Liver (tissue), 9 donors: ENCODE results near the gene SLC25A10. TPM values are rescaled to one million over a fixed set of nuclear protein-coding genes. Genes with fewer than 3 reads are reported as not detected.

Source experiments
- DNase-seq: peaks from one replicate; pipeline ENCODE4 v3.0.0-alpha.2; 2017; ENCODE audit warnings: low spot score
- H3K27ac ChIP-seq, 2 donors: one replicate each; pipeline ENCODE4 v1.7.0; 2013; ENCODE audit warnings: inconsistent platforms in 2 of 2, low read length in 2 of 2, control low read depth in 1 of 2, low read depth in 1 of 2, mild to moderate bottlenecking in 1 of 2
- H3K27me3 ChIP-seq, 4 donors: one replicate each; pipeline versions ENCODE4 v1.6.1 to v1.7.0; 2013; ENCODE audit warnings: low read length in 3 of 4, inconsistent platforms in 1 of 4, mild to moderate bottlenecking in 1 of 4, moderate library complexity in 1 of 4; ENCODE audit not compliant: control insufficient read depth in 4 of 4, insufficient read depth in 4 of 4
- H3K36me3 ChIP-seq, 4 donors: one replicate each; pipeline versions ENCODE4 v1.6.1 to v1.7.0; 2013; ENCODE audit warnings: low read length in 3 of 4, mild to moderate bottlenecking in 3 of 4, low read depth in 1 of 4, moderate library complexity in 1 of 4; ENCODE audit not compliant: control insufficient read depth in 4 of 4, insufficient read depth in 3 of 4
- H3K4me1 ChIP-seq, 4 donors: one replicate each; pipeline versions ENCODE4 v1.6.1 to v1.7.0; 2013; ENCODE audit warnings: low read length in 3 of 4, mild to moderate bottlenecking in 3 of 4, moderate library complexity in 1 of 4; ENCODE audit not compliant: control insufficient read depth in 4 of 4, insufficient read depth in 4 of 4
- H3K4me3 ChIP-seq, 3 donors: one replicate each; pipeline versions ENCODE4 v1.6.1 to v1.7.0; 2013; ENCODE audit warnings: low read length in 3 of 3, control low read depth in 1 of 3, low read depth in 1 of 3, mild to moderate bottlenecking in 1 of 3
- H3K9ac ChIP-seq, 2 donors: one replicate each; pipeline ENCODE4 v1.7.0; 2013; ENCODE audit warnings: low read length in 2 of 2, mild to moderate bottlenecking in 2 of 2, moderate library complexity in 2 of 2, control low read depth in 1 of 2, low read depth in 1 of 2
- H3K9me3 ChIP-seq, 4 donors: one replicate each; pipeline versions ENCODE4 v1.6.1 to v1.7.0; 2013; ENCODE audit warnings: low read length in 3 of 4; ENCODE audit not compliant: control insufficient read depth in 4 of 4
- ATF3 ChIP-seq: IDR thresholded peaks from 2 replicates; pipeline ENCODE4 v1.6.1; 2016; ENCODE audit warnings: antibody characterized with exemption
- EGR1 ChIP-seq, 2 donors: IDR thresholded peaks; 2 replicates each; pipeline ENCODE4 v1.6.1; 2016 to 2018; ENCODE audit warnings: antibody characterized with exemption in 2 of 2, low read depth in 2 of 2
- FOXA1 ChIP-seq: IDR thresholded peaks from 2 replicates; pipeline ENCODE4 v1.6.1; 2016; ENCODE audit warnings: antibody characterized with exemption
- FOXA2 ChIP-seq: IDR thresholded peaks from 2 replicates; pipeline ENCODE4 v1.6.1; 2016; ENCODE audit warnings: antibody characterized with exemption
- GABPA ChIP-seq, 2 donors: IDR thresholded peaks in 1 of 2; conservative IDR thresholded peaks in 1 of 2; 2 replicates each; pipeline ENCODE4 v1.6.1; 2016; ENCODE audit warnings: antibody characterized with exemption in 2 of 2, mild to moderate bottlenecking in 1 of 2, moderate library complexity in 1 of 2
- HNF4A ChIP-seq, 2 donors: conservative IDR thresholded peaks; 2 replicates each; pipeline ENCODE4 v1.6.1; 2016; ENCODE audit warnings: antibody characterized with exemption in 2 of 2, mild to moderate bottlenecking in 2 of 2
- HNF4G ChIP-seq: IDR thresholded peaks from 2 replicates; pipeline ENCODE4 v1.6.1; 2016; ENCODE audit warnings: antibody characterized with exemption
- JUND ChIP-seq, 2 donors: IDR thresholded peaks; 2 replicates each; pipeline ENCODE4 v1.6.1; 2016; ENCODE audit warnings: antibody characterized with exemption in 2 of 2
- NR2F2 ChIP-seq: IDR thresholded peaks from 2 replicates; pipeline ENCODE4 v1.6.1; 2016; ENCODE audit warnings: antibody characterized with exemption
- RAD21 ChIP-seq, 2 donors: IDR thresholded peaks; 2 replicates each; pipeline ENCODE4 v1.6.1; 2016; ENCODE audit warnings: antibody characterized with exemption in 2 of 2, mild to moderate bottlenecking in 2 of 2
- RXRA ChIP-seq, 2 donors: IDR thresholded peaks; 2 replicates each; pipeline ENCODE4 v1.6.1; 2017 to 2018; ENCODE audit warnings: antibody characterized with exemption in 2 of 2, mild to moderate bottlenecking in 1 of 2
- SP1 ChIP-seq: IDR thresholded peaks from 2 replicates; pipeline ENCODE4 v1.6.1; 2018; ENCODE audit warnings: antibody characterized with exemption, mild to moderate bottlenecking
- TAF1 ChIP-seq: conservative IDR thresholded peaks from 2 replicates; pipeline ENCODE4 v1.6.1; 2016; ENCODE audit warnings: antibody characterized with exemption, mild to moderate bottlenecking
- YY1 ChIP-seq: IDR thresholded peaks from 2 replicates; pipeline ENCODE4 v1.6.1; 2016; ENCODE audit warnings: antibody characterized with exemption, mild to moderate bottlenecking
- WGBS: extraction: QIAGEN DNeasy Blood & Tissue Kit; methylation state at CpG from one replicate; pipeline ENCODE4 v1.1.7; 2013; 5-methylcytosine and 5-hydroxymethylcytosine counted together
- polyA plus RNA-seq, 2 donors: library from polyadenylated mRNA; stranded (reverse) in 1 of 2; unstranded in 1 of 2; fragments of 200-250 nt in 1 of 2; fragments of >200 nt in 1 of 2; fragmentation: Nextera tagmentation in 1 of 2; extraction: Ambion mirVana in 1 of 2; gene quantifications; one replicate each; pipeline versions ENCODE4 v1.2.1 to v1.2.3, GENCODE V29; 2013 to 2015
- total RNA-seq, 2 donors: library from RNA; depleted of rRNA; stranded (reverse); fragments of >200 nt; gene quantifications; one replicate each; pipeline ENCODE4 v1.2.3, GENCODE V29; 2014
- TF ChIP-seq, protein P1 (sequence below): IDR thresholded peaks from 2 replicates; pipeline ENCODE4 v1.6.1; 2016; ENCODE audit warnings: antibody characterized with exemption
- TF ChIP-seq, protein P2 (sequence below): IDR thresholded peaks from 2 replicates; pipeline ENCODE4 v1.6.1; 2016; ENCODE audit warnings: antibody characterized with exemption, mild to moderate bottlenecking
- TF ChIP-seq, protein P3 (sequence below): fragments of 150-350 bp; IDR thresholded peaks from 2 replicates; pipeline ENCODE4 v1.5.1; 2017; ENCODE audit warnings: improper control_type of control experiment, low read depth, low read length; ENCODE audit not compliant: missing input control
- TF ChIP-seq, protein P4 (sequence below): IDR thresholded peaks from 2 replicates; pipeline ENCODE4 v1.6.1; 2016; ENCODE audit warnings: antibody characterized with exemption
- donor health status: healthy.
- donor health status: healthy.
- donor health status: healthy.
- donor health status: healthy.
- donor health status: healthy.

SLC25A10 gene
- total and polyA plus RNA-seq, 4 donors = 19.8 to 54.6 (median 44.0) TPM

- TF ChIP-seq HNF4G = no peak
Measured at GRCh38 chr17:81694810-81695209, 17.3 kb upstream of the SLC25A10 start (continued).

- no peaks in the 10 kb centered on the region for H3K9me3 ChIP-seq
- H3K4me3 ChIP-seq = no peak overlapping the region
- no peak overlapping the region for H3K27ac ChIP-seq
- H3K4me1 ChIP-seq = no peaks in the 10 kb centered on the region
- 92% methylated on average over 6 of the region's 6 CpGs for WGBS
- TF ChIP-seq, protein P1, sequence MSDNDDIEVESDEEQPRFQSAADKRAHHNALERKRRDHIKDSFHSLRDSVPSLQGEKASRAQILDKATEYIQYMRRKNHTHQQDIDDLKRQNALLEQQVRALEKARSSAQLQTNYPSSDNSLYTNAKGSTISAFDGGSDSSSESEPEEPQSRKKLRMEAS = no peak
- TF ChIP-seq YY1 (no peak), NR2F2 (no peak), HNF4G (no peak), SP1 (no peak), FOXA1 (no peak), TAF1 (no peak), FOXA2 (no peak)
- no peak overlapping the region for H3K9ac ChIP-seq
- H3K27me3 ChIP-seq = no peaks in the 10 kb centered on the region
- H3K36me3 ChIP-seq = peaks cover 16 to 89% (median 27%) of the 10 kb centered on the region in 4 donors
- no peak for DNase-seq
Measured at GRCh38 chr17:81695211-81695610, 16.9 kb upstream of the SLC25A10 start.

GRCh38 chr17:81695801-81696200 is 16.3 kb upstream of the SLC25A10 start:
- H3K9me3 ChIP-seq = no peaks in the 10 kb centered on the region
- WGBS = 96% methylated on average over 22 of the region's 22 CpGs
- no peaks in the 10 kb centered on the region for H3K27me3 ChIP-seq
- TF ChIP-seq HNF4G (no peak), RXRA (IDR thresholded peaks at IDR 0.05) (no peak), YY1 (no peak), FOXA1 (no peak), TAF1 (no peak), EGR1 (IDR thresholded peaks at IDR 0.05; ENCODE audit: low read depth in 2 of 2) (no peak), GABPA (IDR thresholded peaks at IDR 0.05 in 1 of 2, conservative IDR thresholded peaks at IDR 0.05 in 1 of 2) (no peak), FOXA2 (no peak), JUND (IDR thresholded peaks at IDR 0.05) (no peak), RAD21 (IDR thresholded peaks at IDR 0.05) (no peak), NR2F2 (no peak), ATF3 (no peak), SP1 (no peak), HNF4A (conservative IDR thresholded peaks at IDR 0.05) (no peak)
- TF ChIP-seq, protein P2, sequence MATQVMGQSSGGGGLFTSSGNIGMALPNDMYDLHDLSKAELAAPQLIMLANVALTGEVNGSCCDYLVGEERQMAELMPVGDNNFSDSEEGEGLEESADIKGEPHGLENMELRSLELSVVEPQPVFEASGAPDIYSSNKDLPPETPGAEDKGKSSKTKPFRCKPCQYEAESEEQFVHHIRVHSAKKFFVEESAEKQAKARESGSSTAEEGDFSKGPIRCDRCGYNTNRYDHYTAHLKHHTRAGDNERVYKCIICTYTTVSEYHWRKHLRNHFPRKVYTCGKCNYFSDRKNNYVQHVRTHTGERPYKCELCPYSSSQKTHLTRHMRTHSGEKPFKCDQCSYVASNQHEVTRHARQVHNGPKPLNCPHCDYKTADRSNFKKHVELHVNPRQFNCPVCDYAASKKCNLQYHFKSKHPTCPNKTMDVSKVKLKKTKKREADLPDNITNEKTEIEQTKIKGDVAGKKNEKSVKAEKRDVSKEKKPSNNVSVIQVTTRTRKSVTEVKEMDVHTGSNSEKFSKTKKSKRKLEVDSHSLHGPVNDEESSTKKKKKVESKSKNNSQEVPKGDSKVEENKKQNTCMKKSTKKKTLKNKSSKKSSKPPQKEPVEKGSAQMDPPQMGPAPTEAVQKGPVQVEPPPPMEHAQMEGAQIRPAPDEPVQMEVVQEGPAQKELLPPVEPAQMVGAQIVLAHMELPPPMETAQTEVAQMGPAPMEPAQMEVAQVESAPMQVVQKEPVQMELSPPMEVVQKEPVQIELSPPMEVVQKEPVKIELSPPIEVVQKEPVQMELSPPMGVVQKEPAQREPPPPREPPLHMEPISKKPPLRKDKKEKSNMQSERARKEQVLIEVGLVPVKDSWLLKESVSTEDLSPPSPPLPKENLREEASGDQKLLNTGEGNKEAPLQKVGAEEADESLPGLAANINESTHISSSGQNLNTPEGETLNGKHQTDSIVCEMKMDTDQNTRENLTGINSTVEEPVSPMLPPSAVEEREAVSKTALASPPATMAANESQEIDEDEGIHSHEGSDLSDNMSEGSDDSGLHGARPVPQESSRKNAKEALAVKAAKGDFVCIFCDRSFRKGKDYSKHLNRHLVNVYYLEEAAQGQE = no peak
- TF ChIP-seq, protein P3, sequence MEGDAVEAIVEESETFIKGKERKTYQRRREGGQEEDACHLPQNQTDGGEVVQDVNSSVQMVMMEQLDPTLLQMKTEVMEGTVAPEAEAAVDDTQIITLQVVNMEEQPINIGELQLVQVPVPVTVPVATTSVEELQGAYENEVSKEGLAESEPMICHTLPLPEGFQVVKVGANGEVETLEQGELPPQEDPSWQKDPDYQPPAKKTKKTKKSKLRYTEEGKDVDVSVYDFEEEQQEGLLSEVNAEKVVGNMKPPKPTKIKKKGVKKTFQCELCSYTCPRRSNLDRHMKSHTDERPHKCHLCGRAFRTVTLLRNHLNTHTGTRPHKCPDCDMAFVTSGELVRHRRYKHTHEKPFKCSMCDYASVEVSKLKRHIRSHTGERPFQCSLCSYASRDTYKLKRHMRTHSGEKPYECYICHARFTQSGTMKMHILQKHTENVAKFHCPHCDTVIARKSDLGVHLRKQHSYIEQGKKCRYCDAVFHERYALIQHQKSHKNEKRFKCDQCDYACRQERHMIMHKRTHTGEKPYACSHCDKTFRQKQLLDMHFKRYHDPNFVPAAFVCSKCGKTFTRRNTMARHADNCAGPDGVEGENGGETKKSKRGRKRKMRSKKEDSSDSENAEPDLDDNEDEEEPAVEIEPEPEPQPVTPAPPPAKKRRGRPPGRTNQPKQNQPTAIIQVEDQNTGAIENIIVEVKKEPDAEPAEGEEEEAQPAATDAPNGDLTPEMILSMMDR = no peak
- TF ChIP-seq, protein P4, sequence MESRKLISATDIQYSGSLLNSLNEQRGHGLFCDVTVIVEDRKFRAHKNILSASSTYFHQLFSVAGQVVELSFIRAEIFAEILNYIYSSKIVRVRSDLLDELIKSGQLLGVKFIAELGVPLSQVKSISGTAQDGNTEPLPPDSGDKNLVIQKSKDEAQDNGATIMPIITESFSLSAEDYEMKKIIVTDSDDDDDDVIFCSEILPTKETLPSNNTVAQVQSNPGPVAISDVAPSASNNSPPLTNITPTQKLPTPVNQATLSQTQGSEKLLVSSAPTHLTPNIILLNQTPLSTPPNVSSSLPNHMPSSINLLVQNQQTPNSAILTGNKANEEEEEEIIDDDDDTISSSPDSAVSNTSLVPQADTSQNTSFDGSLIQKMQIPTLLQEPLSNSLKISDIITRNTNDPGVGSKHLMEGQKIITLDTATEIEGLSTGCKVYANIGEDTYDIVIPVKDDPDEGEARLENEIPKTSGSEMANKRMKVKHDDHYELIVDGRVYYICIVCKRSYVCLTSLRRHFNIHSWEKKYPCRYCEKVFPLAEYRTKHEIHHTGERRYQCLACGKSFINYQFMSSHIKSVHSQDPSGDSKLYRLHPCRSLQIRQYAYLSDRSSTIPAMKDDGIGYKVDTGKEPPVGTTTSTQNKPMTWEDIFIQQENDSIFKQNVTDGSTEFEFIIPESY = no peak
- DNase-seq = no peak
- H3K27ac ChIP-seq = no peak overlapping the region
- peaks cover 18 to 86% (median 27%) of the 10 kb centered on the region in 4 donors for H3K36me3 ChIP-seq
- H3K4me3 ChIP-seq = no peak overlapping the region
- H3K4me1 ChIP-seq = peaks cover 0 to 3% (median 2%) of the 10 kb centered on the region in 4 donors
- no peak overlapping the region for H3K9ac ChIP-seq
